Thyroid gland (tissue), 4 donors: Measurements from ENCODE around the gene NHLRC4.

Source experiments
- POLR2A ChIP-seq, 2 donors: fragments of 450-650 bp; IDR thresholded peaks; one replicate each; pipeline ENCODE4 v1.6.1; 2017; ENCODE audit warnings: antibody characterized with exemption in 2 of 2, mild to moderate bottlenecking in 2 of 2, moderate library complexity in 1 of 2
- TF ChIP-seq, protein P1 (sequence below), 6 experiments: fragments of 200-600 bp in 3 of 6; fragments of 450-650 bp in 3 of 6; sonication (generic) in 3 of 6; IDR thresholded peaks; one replicate each; pipeline ENCODE4 v1.5.1; 2016 to 2019; ENCODE audit warnings: antibody characterized with exemption in 6 of 6, mild to moderate bottlenecking in 2 of 6, inconsistent platforms in 1 of 6, moderate library complexity in 1 of 6

DNA sequence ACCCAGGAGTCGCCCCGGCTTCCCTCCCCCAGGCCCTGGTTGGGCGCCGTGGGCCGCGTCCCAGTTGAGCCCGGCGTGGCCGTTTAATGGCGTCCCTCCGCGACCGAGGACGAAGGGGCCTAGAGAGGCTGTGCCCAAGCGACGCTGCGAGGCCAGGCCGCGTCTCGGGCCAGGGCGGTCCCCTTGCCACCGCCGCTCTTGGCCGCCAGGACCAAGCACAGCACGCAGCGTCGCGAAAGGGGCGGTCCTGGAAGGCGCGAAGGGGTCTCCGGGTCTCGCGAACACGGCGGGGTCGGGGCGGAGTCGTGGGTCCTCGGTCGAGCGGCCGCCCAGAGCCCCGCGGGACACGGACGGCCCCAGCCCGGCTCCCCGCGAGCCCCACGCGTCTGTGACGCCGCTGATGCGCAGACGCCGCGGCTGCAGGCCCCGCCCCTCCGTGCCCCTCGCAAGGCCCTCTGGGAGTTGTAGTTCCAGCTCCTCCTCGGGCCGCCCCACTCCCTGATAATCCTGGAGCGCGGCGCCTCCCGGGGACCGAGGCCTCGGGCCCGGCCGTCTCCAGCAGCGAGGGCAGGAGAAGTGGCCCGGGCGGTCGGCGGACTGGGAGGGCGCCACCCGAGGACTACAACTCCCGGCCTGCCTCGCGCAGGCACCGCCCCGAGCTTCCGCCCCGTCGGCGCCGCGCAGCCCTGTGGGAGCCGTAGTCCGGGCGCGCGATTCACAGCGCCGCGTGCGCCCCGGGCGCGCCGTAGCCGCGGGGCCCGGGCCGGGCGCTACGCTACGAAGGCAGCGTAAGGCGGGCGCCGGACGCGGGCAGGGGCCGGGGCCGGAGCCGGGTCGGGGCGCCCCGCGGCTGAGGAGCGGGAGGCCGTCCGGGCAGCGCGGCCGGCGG is 39.5 kb upstream of the NHLRC4 start, which contains the start of gene CAPN15:
- peak; percentile 10 to 76 for TF ChIP-seq POLR2A (IDR thresholded peaks at IDR 0.05)
- TF ChIP-seq, protein P1, sequence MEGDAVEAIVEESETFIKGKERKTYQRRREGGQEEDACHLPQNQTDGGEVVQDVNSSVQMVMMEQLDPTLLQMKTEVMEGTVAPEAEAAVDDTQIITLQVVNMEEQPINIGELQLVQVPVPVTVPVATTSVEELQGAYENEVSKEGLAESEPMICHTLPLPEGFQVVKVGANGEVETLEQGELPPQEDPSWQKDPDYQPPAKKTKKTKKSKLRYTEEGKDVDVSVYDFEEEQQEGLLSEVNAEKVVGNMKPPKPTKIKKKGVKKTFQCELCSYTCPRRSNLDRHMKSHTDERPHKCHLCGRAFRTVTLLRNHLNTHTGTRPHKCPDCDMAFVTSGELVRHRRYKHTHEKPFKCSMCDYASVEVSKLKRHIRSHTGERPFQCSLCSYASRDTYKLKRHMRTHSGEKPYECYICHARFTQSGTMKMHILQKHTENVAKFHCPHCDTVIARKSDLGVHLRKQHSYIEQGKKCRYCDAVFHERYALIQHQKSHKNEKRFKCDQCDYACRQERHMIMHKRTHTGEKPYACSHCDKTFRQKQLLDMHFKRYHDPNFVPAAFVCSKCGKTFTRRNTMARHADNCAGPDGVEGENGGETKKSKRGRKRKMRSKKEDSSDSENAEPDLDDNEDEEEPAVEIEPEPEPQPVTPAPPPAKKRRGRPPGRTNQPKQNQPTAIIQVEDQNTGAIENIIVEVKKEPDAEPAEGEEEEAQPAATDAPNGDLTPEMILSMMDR (IDR thresholded peaks at IDR 0.05), result peak in 3 of 6 experiments; percentile 20 to 49 (median 45)
